Osteocyte (in vitro differentiated cells): ENCODE results near the gene ATP11A. TPM values are rescaled to one million over a fixed set of nuclear protein-coding genes. Genes with fewer than 3 reads are reported as not detected.

ENCODE experiments used
- DNase-seq: peaks from one replicate; pipeline ENCODE4 v3.0.0; 2021; ENCODE audit warnings: mixed read lengths; ENCODE audit not compliant: unreplicated experiment; ENCODE audit errors: extremely low spot score
- H3K27ac Mint-ChIP-seq: one replicate; pipeline ENCODE4 v1.8.0; 2021; ENCODE audit warnings: mild to moderate bottlenecking, mixed read lengths; ENCODE audit not compliant: unreplicated experiment
- H3K27me3 Mint-ChIP-seq: one replicate; pipeline ENCODE4 v1.8.0; 2021; ENCODE audit warnings: mixed read lengths; ENCODE audit not compliant: unreplicated experiment
- H3K36me3 Mint-ChIP-seq: one replicate; pipeline ENCODE4 v1.8.0; 2021; ENCODE audit warnings: mixed read lengths; ENCODE audit not compliant: unreplicated experiment
- H3K4me1 Mint-ChIP-seq: one replicate; pipeline ENCODE4 v1.8.0; 2021; ENCODE audit warnings: mixed read lengths; ENCODE audit not compliant: unreplicated experiment
- H3K4me3 Mint-ChIP-seq: one replicate; pipeline ENCODE4 v1.8.0; 2021; ENCODE audit warnings: mild to moderate bottlenecking, moderate library complexity, mixed read lengths; ENCODE audit not compliant: unreplicated experiment
- H3K9me3 Mint-ChIP-seq: one replicate; pipeline ENCODE4 v1.8.0; 2021; ENCODE audit warnings: mixed read lengths; ENCODE audit not compliant: unreplicated experiment
- total RNA-seq: library from RNA; stranded (reverse); gene quantifications from 2 replicates; pipeline ENCODE4 v1.2.1, GENCODE V29; 2021
- TF ChIP-seq, protein P1 (sequence below): fragments of 200-600 bp; sonication (generic); IDR thresholded peaks from 2 replicates; pipeline ENCODE4 v1.5.0; 2021; ENCODE audit warnings: antibody characterized with exemption, mild to moderate bottlenecking, moderate library complexity

The ATP11A gene
- total RNA-seq, 1 donor from 2014 or later = 15.7 TPM

- no peaks in the 10 kb centered on the region for H3K27me3 Mint-ChIP-seq
- no peaks in the 10 kb centered on the region for H3K36me3 Mint-ChIP-seq
- TF ChIP-seq, protein P1, sequence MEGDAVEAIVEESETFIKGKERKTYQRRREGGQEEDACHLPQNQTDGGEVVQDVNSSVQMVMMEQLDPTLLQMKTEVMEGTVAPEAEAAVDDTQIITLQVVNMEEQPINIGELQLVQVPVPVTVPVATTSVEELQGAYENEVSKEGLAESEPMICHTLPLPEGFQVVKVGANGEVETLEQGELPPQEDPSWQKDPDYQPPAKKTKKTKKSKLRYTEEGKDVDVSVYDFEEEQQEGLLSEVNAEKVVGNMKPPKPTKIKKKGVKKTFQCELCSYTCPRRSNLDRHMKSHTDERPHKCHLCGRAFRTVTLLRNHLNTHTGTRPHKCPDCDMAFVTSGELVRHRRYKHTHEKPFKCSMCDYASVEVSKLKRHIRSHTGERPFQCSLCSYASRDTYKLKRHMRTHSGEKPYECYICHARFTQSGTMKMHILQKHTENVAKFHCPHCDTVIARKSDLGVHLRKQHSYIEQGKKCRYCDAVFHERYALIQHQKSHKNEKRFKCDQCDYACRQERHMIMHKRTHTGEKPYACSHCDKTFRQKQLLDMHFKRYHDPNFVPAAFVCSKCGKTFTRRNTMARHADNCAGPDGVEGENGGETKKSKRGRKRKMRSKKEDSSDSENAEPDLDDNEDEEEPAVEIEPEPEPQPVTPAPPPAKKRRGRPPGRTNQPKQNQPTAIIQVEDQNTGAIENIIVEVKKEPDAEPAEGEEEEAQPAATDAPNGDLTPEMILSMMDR = no peak
- H3K4me3 Mint-ChIP-seq = no peak overlapping the region
- H3K4me1 Mint-ChIP-seq = no peaks in the 10 kb centered on the region
- no peak for DNase-seq
- no peaks in the 10 kb centered on the region for H3K9me3 Mint-ChIP-seq
- no peak overlapping the region for H3K27ac Mint-ChIP-seq
Measured at GRCh38 chr13:112808377-112809140, 118.7 kb downstream of the ATP11A start.

DNA sequence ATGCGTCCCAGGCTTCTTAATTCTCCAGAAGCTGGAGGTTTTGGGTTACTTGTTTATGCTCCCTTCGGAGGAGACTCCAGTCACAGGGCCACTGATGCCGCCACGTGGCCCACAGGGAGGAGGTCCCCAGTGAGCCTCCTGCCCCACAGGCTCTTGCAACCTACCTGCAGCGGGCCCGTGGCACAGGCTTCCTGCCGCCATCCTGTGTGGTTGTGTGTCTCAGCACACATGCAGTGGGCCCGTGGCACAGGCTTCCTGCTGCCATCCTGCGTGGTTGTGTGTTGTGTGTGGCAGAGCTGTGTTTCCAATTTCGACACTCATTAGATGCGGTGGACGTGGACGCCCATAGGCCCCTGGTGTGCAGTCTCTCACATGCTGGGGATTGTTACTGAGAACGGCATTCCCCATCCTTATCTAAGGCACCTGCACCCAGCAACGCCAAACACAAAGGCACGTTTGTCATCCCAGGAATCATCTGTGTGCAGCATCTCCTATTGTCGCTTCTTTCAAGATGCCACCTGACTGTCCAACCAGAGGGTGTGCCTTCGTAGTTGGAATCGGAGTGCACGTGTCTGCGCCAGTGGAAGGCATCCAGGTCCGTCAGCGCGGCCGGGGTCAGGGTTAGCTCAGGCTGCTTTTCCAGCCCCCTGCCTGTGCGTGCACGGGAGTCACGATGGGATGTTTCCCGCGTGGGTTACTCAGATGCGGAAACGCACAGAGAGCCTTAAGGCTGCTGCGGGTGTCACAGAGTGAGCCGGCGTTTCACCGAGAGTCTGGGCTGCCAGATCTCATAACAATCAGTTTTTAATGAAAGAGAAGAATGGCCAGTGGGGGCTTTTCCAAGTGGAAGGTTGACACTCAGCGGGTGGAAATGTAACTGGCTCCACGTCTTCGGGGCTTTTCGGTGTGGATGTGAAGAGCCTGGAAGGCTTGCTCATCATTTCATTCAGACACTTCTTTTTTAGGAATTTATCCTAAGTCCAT lies 119.8 kb downstream of the ATP11A start:
- no peak for DNase-seq
- Mint-ChIP-seq H3K27me3 (no peaks in the 10 kb centered on the region), H3K27ac (no peak overlapping the region), H3K9me3 (peaks cover 4% of the 10 kb centered on the region), H3K4me3 (no peak overlapping the region), H3K4me1 (no peaks in the 10 kb centered on the region), H3K36me3 (no peaks in the 10 kb centered on the region)
- TF ChIP-seq, protein P1 = no peak

DNA sequence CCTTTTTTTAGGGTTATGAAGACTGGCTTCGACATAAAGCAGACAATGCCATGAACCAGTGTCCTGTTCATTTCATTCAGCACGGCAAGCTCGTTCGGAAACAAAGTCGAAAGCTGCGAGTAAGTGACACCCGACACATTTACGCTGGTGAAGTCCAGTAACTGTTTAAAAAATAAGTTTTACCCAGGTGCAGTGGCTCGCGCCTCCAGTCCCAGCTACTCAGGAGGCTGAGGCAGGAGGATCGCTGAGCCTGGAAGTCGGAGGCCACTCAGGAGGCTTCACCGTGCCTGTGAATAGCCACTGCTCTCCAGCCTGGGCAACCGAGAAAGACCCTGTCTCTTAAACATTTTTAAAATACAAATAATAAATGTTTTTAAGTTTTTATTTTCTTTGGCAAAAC lies 120.8 kb downstream of the ATP11A start:
- TF ChIP-seq, protein P1 = no peak
- H3K36me3 Mint-ChIP-seq = peaks cover 2% of the 10 kb centered on the region
- no peaks in the 10 kb centered on the region for H3K4me1 Mint-ChIP-seq
- no peak overlapping the region for H3K27ac Mint-ChIP-seq
- no peak for DNase-seq
- H3K9me3 Mint-ChIP-seq = peaks cover 4% of the 10 kb centered on the region
- H3K27me3 Mint-ChIP-seq = no peaks in the 10 kb centered on the region
- no peak overlapping the region for H3K4me3 Mint-ChIP-seq

- no peaks in the 10 kb centered on the region for H3K27me3 Mint-ChIP-seq
- H3K36me3 Mint-ChIP-seq = peaks cover 11% of the 10 kb centered on the region
- H3K27ac Mint-ChIP-seq = no peak overlapping the region
- DNase-seq = peak; percentile 76
- peaks cover 4% of the 10 kb centered on the region for H3K9me3 Mint-ChIP-seq
- no peak overlapping the region for H3K4me3 Mint-ChIP-seq
- H3K4me1 Mint-ChIP-seq = no peaks in the 10 kb centered on the region
- TF ChIP-seq, protein P1 = no peak
Measured at GRCh38 chr13:112812306-112813055, 122.6 kb downstream of the ATP11A start.
